NCI-H1930 (cell line): ENCODE results near the gene EN2.
"Not testable (repeated sequence)": the region's sequence is repeated elsewhere in the genome, so short reads cannot be mapped to it uniquely, and the experiment has no call there.

Source experiments
- DNase-seq, 2 experiments: peaks; one replicate each; lab custom pipeline; 2025; lab: John Stamatoyannopoulos, UW

Gene EN2

DNA sequence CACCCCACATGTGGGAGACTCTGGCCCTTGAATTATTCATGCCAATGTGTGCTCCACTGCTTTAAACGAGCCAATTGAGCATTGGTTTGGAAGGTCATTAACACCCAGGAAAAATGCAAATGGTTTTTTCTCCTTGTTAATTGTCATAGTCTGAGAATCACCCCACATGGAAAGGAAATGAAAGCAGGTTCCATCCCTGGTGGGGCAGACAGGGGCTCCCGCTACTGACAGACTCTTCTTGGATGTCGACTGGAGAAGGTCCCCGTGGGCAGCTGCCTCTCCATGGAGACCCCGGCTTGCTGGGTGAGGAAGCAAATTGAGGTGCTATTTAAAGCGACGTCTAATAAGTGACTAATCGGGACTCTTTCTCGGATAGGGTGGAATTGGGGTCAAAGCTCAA lies 32.0 kb upstream of the EN2 start:
- DNase-seq, result no peak

DNA sequence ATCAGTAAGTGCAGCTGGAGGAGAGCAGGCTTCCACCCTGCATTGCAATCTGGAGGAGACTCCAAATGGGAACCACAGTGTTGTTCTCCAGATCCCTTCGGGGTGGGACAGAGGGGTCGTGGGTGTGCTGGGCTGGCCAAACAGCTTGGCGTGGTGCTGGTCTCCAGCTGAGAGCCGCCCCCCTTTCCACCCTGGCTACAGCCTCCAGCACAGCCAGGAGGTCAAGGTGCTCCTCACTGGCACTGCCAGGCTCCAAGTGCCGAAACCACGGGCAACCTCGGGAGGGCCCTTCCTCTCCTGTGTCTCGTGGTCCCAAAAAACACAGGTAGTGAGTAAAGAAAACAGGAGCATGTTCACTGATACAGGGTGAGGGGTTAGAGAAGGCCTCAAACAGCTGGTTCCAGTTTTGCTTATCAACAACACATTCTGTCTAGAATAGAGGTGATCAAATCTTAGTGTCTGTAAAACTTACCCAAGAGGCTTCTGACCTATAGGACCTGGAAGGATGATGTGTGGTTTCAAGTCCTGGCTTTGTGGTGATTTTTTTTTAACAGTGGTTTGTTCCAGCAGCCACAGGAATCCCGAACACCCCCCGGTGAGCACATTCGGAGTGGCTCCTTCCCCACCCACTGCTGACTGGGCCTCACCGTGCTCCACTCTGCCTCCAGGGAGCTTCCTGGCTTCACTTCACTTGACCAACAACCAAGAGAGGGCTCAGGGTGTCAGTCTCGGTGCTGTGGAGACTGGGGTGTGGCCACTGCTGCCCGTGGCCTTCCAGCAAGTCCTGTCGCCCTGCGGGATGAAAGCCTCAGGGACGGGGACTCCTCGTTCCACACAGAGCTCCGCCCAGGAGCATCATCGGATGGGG lies 31.2 kb upstream of the EN2 start:
- DNase-seq, result no peak

DNA sequence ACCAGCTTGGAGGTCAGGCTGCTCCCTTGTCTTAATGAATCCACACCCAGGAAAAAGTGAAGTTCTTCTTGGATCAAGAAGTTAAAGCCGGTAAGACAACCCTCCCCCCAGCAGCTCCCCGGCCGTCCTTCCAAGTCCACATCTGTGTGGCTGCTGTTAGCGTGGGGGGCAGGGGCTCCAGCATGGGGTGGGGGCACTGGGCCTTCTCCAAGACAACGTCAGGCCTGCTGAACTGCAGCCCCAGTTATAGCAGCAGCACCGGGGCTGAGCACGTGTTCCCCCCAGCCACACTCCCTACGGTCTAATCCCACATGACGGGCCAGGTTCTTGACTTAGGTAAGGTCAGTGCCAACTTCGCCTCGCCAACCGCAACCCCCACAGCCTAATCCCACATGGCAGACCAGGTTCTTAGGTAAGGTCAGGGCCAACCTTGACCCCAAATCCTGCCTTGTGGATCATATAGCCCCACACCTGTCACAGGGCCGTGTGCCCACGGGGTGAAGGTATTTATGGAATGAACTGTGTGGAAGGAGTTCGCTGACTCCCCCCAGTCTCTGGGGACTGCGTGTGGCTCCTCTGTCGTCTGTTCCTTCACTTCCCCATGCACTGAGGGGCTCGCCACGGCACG lies 30.4 kb upstream of the EN2 start:
- no peak for DNase-seq

DNA sequence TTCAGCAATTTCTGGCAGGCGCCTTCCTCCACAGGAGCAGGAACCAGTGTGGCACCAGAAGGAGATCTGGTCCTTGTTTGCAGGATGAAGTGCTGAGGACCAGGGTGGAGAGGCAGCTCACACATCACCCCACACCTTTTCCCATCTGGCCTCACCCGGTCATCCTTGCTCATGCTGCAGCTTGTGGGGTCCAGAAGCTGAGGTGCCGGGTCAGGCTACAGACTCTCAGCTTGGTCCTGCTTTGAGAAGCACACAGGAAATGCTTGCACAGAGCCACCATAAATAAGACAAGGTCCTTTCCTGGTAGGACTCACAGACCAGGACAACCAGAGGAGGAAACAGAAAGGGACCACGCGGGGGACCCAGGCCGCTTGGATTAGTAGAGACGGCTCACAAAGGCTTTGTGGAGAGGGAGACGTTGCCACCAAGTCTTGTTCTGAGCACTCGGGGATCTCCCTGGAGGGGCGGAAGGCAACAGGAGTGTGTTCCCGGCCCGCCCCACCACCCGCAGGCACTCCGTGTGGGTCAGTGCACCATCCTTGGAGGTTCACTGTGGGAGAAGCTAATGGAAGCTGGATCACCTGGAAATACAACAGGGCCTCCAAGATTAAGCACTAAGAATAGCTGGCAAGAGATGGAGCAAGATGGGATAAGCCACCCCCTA lies 29.6 kb upstream of the EN2 start:
- no peak for DNase-seq

DNA sequence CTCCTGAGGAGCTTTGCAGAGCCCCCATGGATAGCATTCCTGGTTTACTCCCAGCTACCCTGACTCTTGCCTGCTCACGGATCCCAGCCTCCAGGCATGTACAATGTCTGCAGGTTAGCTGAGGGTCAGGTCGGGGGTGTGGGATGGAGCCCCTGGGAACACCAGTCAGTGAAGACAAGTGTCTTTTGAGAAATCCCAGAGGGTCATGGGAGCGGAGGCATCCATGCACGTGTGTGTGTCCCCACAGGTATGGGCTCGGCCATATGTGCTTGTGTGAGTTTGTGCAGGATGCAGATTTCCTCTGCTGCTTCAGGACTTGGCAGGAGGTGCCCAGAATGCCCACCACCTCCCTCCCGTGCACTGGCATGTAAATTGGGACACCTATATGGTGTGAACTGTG lies 28.3 kb upstream of the EN2 start:
- DNase-seq, result no peak

DNA sequence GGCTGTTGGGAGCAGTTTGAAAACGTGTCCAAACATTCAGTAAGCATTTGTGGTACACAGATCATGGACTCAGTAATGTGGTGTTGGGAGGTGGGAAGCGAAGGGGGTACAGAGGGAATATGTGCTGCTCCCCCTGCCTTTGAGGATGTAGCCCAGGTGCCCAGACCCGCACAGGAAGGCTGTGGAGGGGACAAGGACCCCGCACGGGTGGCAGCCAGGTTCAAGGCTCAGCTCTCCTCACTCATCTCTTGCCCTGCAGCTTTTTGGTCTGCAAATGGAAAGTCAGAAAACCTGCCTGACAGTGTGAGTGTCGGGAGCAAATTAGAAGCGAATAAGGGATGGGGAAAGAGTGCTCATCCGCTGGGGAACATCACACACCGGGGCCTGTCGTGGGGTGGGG lies 27.3 kb upstream of the EN2 start:
- DNase-seq, result no peak

DNA sequence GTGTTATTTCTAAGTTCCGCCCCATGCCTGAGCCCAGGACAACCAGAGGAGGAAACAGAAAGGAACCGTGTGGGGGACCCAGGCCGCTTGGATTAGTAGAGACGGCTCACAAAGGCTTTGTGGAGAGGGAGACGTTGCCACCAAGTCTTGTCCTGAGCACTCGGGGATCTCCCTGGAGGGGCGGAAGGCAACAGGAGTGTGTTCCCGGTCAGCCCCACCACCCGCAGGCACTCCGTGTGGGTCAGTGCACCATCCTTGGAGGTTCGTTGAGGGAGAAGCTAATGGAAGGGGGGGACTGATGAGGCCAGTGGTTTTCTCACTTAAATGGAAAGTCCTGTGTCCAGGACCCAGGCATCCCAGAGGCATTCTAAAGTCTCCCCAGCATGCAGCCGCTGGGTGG lies 26.7 kb upstream of the EN2 start:
- DNase-seq, result no peak

DNA sequence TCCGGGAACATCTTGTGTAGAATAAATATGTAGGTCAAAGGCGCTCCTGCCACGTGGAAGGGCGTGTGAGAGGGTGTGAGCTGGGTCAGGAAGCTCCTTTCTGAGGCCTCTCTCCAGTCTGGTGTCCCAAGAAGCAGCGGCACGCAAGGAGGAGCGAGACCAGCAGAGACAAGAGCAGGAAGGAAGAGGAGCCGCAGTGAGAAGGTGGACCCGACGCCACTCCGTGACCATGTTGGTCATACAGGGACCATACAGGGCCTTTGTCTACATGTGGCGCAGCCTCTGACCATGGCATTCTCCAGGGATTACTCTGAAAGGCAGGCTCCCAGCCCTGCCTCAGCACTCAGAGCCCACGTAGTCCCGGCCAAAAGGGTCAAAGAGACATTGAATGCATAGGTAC lies 26.2 kb upstream of the EN2 start:
- no peak for DNase-seq

DNA sequence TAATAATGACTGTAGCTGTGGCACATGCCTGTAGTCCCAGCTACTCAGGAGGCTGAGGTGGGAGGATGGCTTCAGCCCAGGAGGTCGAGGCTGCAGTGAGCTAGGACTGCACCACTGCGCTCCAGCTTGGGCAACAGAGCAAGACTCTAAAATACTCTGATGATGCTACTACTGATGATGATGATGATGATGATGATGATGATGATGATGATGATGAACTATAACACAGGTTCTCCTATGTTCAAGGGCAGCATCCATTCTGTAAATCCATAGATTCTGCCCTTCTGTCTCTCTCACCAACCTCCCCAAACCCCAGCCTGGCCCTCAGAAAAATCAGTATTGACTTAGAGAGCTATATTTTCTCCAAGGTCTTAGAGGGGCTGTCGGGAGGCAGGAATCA lies 22.8 kb upstream of the EN2 start:
- no peak for DNase-seq

DNA sequence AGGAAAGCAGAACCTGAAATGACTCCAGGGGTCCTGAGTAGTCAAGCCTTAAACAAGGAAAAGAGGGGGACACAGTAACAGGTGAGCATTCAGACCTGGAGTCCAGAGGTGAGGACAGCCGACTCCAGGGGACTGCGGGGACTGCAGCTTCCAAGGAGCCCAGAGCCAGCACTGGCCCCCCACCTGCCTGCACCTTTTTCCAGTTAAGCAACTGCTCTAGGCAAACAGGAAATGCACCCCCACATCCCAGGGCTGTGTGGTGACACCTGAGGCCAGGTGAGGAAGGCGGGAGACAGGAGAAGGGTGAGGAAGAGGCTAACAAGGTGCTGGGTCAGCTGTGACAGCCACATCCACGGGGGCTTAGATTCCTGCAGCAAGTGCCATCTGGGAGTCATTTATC lies 20.1 kb upstream of the EN2 start:
- no peak for DNase-seq

DNA sequence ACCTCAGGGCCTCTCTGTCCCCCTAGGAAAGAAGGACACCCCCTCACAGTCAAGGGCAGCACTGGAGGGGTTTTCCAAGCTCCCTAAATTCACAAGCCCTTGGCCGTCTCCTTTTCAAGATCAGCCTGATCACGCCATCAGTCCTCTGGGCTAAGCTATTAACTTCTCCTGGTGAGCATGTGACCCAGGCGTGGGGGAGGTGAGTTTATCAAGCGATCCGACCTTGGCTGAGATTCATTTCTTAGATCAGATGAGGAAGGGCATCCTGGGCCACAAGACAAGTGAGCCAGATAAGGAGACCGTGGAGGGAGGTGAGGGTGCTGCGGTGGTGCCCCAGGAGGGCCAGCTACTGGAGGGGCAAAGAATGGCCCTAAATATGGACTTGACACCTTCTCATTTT lies 19.2 kb upstream of the EN2 start:
- no peak for DNase-seq

DNA sequence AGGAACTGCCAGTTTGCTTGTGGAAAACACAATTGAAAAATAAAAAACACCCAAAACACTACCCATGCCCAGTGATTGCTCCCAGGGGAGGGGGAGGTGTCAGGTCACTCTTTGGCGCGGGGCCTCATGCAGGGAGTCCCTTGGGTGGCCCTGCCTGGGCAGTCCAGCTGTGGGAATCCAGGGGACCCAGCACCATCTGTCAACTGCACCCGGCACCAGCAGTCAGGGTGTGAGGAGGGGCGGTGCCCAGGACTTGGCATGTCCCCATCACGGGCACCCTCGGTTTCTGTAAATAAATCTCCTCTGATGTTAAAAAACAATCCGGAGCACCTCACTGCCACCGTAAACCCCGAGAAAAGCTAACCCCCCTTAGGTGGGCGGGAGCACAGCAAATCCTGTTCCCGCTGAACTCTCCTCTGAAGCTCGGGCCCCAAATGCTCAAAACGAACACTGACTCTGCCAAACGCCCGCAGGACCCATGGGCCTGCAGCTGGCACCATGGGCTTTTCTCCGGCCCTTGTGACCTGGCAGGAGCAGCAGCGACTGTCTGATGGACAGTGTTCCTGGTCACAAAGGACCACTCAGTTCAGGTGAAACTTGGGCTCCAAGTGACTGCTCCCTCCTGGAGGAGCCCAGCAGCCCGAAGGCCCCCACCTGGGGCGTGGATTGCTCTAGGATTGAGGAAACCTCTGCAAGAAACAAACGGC lies 18.5 kb upstream of the EN2 start:
- no peak for DNase-seq

DNA sequence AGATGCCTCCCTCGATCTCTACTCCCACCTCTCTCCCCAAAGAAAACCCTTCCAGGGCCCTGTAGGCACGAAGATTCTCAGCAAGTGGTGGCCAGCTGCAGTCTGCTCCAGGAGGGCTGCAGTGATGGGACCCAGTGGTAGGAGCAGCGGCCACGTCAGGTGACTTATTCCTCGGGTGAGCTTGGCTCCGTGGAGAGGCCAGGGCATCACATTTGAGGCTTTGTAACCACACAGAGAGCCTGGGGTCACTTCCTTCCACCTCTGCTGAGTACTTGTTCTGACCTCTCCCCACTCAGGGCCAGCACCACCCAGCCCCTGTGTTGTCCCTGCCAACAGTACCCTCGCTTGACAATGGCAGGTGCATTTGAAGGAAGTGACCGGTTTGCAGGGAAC lies 17.9 kb upstream of the EN2 start:
- DNase-seq, result no peak

DNA sequence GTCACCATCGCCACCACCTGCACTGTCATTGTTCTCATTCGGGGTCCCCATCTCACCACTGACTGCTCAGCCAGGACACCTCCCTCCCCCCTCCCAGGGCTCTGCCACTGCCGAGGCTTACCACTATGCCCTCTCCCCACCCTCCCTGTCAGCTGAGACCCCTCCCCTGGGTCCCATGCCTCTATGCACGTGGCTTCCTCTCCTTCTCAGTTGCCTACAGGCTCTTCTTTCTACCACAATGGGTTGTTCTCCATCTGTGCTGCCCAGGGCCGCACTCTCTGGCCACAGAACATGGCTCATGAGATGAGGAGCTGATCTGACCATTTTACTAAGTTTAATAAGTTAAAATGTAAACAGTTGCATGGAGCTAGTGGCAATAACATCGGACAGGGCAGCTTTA lies 16.1 kb upstream of the EN2 start:
- DNase-seq, result no peak

DNA sequence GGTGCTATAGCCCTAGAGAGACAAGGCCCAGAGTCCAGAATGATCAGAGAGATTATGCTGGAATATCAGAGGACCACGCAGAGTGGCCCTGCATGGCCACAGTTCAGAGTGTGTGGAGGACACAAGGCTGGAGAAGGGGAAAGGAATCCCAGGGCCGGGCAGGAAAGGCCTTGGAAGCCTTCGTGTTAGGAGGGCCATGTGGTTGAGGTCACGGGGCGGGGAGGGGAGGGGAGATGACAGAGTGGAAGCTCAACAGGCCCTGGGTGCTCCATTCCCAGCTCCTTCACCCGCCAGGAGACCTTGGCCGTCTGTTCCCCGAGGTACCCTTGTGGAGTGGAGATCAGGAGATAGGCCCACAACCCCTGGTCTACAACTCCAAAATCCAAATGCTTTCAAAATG lies 13.2 kb upstream of the EN2 start:
- DNase-seq, result no peak

DNA sequence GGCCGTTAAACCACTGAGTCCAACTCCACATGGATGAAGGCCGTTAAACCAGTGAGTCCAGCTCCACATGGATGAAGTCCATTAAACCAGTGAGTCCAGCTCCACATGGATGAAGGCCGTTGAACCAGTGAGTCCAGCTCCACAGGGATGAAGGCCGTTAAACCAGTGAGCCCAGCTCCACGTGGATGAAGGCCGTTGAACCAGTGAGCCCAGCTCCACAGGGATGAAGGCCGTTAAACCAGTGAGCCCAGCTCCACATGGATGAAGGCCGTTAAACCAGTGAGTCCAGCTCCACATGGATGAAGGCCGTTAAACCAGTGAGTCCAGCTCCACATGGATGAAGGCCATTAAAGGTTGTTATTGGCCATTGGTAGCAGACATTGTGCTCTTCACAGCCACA lies 12.3 kb upstream of the EN2 start:
- DNase-seq, result not testable (repeated sequence)

DNA sequence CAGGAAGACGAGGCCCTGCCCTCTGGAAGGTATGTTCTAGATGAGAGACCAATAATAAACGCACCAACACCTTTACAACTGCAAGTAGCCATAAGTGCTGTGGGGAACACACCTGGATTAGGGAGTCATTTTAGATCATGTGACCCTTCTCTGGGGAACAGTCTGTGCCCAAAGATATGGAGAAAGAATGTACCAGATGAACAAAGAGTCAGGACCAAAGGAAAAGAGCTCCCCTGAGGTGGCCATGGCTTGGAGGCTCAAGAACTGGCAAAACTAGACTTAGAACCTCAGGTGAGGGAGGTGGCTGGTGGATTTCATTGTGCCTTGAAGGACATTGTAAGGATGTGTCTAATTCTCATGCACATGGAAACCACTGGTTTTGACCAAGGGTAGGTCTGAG lies 10.3 kb upstream of the EN2 start:
- no peak for DNase-seq

DNA sequence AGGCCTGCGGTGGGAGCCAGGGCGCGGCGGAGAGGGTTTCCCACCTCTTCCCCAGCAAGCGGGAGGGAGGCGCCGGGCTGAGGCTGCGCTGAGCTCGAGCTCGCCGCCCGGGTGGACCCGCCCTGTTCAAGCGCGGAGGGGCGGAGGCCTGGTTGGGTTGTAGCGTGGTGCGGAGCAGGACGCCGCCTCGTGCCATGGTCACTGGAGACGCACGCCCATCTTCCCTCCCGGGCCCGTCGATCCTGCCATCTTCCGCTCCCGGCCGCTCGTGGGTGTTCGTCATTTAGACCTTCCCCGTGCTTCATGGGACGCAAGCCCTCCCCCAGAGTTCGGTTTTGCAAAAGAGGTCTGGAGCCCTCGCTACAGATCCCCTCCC lies 9.3 kb upstream of the EN2 start:
- no peak for DNase-seq

DNA sequence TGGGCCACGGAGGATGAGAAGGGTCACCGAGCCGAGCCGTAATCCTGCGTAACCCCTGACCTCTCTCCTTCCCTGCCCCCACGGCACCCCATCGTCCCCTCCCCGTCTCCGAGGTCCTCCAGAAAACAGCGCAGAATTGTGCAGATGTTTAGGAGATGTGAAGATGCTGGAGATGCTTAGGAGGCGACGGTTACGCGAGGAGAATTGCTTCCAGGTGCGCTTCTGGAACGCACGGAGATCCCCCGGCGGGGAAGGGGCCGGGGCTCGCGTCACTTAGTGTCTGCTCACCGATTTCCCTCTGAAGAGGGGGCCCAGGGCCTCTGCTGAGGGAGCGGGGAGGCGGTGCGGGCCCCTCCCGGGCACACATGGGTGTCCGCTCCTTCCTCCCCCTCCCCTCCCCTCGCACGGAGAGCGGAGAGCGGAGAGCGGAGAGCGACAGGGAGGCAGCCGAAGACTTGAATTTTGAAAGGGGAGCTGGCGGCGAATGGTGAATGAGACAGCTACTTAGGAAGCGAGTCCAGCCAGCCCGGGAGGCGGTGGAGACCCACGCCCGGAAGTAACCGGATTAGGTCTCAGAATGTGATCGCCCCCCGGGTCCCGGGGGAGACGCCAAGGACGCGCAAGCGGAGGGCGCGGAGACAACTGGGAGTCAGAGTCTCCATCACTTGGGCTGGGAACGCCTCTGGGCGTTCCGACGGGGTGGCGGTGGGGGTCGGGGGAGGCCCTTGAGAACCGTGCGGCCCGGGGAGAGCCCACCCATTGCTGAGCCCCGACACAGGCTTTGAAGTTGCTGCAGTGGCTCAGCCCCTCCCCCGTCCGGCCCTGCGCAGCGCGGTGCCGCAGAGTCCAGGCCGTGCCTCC lies 8.7 kb upstream of the EN2 start:
- DNase-seq, result no peak

DNA sequence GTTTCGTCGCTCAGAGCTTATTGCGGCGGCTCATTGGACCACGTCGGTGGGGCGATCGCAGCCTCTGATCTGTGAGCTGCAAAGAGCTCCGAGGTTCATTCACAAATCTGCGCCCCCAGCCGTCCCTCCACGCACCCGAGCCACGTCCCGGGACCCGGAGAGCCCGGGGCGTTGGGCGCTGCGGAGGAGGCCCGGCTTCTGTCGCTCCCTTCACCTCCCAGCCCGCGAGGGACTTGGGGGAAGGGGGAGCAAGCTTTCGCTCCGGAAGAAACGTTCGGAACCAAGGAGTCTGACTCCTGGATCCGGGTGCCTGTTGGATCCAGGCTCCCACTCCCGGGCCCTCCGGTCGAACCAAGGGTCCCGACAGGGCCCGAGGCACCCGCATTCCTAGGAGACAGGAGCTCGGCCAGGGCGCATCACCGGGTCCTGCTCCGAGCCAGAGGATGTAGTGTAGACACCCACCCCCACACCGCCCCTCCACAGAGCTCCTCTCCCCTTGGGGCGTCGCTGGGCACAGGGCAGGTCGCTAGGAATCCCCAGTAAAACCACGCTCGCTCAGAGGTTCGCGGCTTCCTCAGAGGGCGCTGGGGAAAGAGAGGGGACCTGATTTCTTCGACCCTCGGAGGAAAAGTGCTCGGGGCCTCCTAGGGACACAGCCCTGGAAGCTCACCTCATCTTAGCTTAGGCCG lies 7.9 kb upstream of the EN2 start:
- no peak for DNase-seq

DNA sequence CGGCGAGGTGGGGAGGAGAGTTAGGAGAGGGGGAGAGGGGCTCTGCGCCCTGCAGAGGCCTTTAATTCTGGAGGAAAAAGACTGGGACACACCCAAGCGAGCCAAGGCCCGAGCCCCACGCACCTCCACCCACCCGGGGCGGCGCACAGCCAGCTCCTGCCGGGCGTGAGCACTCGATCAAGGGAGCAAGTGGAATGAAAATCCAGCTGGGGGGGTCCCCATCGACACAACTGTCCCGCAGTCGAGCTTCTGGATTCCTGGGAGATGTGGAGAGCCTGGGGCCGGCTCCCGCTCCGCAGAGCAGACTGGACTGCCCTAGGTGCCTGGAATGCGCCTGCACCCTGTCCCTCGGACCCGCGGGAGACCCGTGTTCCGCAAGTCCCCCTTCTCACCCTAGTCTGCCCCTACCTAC lies 7.4 kb upstream of the EN2 start:
- no peak for DNase-seq
